Stimulated activated CD4-positive, alpha-beta T cell treated with anti-CD3 and anti-CD28 coated beads, Interleukin-15, amount 100 ng/mL, for 24 hours (primary cell): ENCODE results near the gene TNFRSF18.

ENCODE experiments used
- DNase-seq: peaks from one replicate; pipeline ENCODE4 v3.0.0-alpha.2; 2020

Gene TNFRSF18

GRCh38 chr1:1175221-1176062, 30.9 kb downstream of the TNFRSF18 start:
- no peak for DNase-seq

GRCh38 chr1:1173793-1174415, 32.5 kb downstream of the TNFRSF18 start, which contains the start of gene TTLL10:
TTLL10 (plus strand) TSS chr1:1173880; CDS start chr1:1179216, 5,336 bp downstream.
- peak; percentile 61 for DNase-seq

- no peak for DNase-seq
Measured at GRCh38 chr1:1173061-1173792, 33.2 kb downstream of the TNFRSF18 start.

- peak; percentile 32 for DNase-seq
Measured at GRCh38 chr1:1171546-1172340, 34.6 kb downstream of the TNFRSF18 start.

- no peak for DNase-seq
Measured at GRCh38 chr1:1171161-1171545, 35.2 kb downstream of the TNFRSF18 start.

- DNase-seq: no peak
Measured at GRCh38 chr1:1170215-1171091, 35.9 kb downstream of the TNFRSF18 start.

GRCh38 chr1:1169429-1170214, 36.8 kb downstream of the TNFRSF18 start:
- no peak for DNase-seq

GRCh38 chr1:1168451-1169411, 37.7 kb downstream of the TNFRSF18 start:
- no peak for DNase-seq

- DNase-seq: no peak
Measured at GRCh38 chr1:1167841-1168450, 38.4 kb downstream of the TNFRSF18 start.

- no peak for DNase-seq
Measured at GRCh38 chr1:1167398-1167821, 39.0 kb downstream of the TNFRSF18 start.

- no peak for DNase-seq
Measured at GRCh38 chr1:1166642-1167397, 39.6 kb downstream of the TNFRSF18 start.

- DNase-seq: no peak
Measured at GRCh38 chr1:1165900-1166421, 40.4 kb downstream of the TNFRSF18 start.

- no peak for DNase-seq
Measured at GRCh38 chr1:1165485-1165884, 40.9 kb downstream of the TNFRSF18 start.

GRCh38 chr1:1164701-1165451, 41.5 kb downstream of the TNFRSF18 start:
- no peak for DNase-seq

- DNase-seq: no peak
Measured at GRCh38 chr1:1164361-1164700, 42.1 kb downstream of the TNFRSF18 start.

GRCh38 chr1:1163538-1164070, 42.8 kb downstream of the TNFRSF18 start:
- no peak for DNase-seq
